GM19099 (cell line): ENCODE data around the gene TMEM184A.

Source experiments
- POLR2A ChIP-seq: IDR thresholded peaks from 3 replicates; pipeline ENCODE4 v1.6.1; 2011; ENCODE audit warnings: low read depth; ENCODE audit not compliant: insufficient read length; ENCODE audit errors: extremely low read depth

Gene TMEM184A

DNA sequence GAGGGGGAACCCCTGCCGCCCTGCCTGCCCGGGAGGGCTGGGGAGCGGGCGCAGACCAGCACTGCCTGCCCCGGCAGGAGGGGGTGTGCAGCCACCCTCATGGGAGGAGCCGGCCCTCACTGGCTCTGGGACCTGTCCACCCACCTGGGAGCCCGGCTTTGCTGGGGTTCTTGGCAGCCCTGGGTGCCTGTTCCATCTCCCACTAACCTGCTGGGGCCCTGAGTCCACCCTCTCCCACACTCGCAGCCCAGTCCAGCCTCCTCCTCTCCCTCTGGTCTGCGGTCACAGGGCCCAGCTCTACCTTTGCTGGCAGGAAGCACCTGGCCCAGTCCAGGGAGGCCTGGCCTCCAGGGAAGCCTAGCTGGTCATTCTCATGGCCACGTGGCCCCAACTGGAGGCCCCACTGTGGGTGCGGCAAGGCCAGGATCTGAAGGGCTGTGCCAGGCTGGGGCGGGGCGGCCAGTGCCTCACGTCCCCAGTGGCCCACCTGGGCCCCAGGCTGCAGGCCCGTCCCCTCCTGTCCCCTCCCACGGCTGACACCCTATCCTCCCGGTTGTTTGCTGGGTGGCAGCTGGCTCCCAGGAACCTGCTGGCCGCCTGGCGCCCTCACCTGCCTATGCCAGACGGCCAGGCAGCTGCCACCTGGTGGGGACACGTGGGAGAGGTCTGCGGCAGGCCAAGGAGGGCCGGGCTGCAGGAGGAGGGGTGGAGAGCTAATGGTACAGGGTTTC is at the start of gene TMEM184A:
Gene TMEM184A, minus strand, starts transcription at position 393 of the 731 bp plus-strand sequence. CDS start 721 bp downstream, outside the sequence.
- TF ChIP-seq POLR2A, result no peak

DNA sequence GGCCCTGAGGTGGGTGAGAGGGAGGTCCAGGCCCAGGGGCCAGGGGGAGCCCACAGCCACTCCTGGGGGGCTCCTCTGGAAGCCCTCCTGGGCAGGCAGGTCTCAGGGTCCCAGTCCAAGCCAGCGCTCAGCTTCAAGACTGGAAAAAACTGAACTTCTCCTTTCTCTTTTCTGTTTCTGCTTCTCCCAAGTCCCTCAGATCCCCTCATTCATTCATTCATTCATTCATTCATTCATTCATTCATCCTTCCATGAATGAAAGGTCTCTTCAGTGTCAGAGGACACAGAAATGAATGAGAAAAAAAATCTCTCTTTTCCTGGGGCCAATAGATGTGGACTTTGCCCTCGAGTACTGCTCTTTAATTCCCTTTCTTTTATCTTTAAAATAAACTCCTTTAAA is 48.4 kb upstream of the TMEM184A start:
- no peak for TF ChIP-seq POLR2A

DNA sequence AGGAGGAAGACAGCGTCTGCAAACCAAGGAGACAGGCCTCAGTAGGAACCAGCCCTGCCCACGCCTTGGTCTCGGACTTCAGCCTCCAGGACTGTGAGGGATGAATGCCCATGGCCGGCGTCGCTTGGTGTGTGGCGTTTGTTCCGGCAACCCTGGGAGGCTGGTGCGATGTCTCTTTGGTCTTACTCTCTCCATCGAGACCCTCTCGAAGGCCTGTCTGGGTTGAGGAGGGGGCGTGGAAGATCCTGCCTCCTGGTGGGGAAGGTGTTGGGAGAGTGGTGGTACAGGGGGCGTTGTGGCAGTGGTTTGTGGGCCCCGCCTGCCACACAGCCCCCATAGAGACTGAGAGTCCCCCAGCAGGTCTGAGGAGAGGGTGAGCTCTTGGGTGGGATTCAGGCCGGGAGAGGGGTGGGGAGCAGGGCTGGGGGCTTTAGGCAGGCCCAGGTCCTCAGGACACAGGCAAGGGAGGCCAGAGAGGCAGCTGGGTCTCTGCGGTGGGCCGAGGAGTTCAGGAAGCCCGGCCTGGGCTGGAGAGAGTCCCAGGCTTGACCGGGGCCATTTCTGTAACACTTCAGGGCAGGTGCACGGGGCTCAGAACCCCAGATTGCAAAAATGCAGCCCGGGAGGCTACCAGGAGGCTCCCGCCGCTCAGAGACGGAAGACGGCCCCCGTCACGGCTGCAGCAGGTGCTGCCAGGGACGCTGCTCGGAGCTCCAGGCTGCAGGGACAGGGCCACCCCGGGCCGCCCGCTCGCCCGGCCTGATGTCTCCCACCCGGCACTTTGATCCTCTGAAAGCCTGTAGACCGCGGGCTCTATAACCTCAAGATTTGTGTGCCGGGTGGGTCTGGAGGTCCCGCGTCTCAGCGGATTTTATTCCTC is 47.6 kb upstream of the TMEM184A start:
- TF ChIP-seq POLR2A, result no peak

DNA sequence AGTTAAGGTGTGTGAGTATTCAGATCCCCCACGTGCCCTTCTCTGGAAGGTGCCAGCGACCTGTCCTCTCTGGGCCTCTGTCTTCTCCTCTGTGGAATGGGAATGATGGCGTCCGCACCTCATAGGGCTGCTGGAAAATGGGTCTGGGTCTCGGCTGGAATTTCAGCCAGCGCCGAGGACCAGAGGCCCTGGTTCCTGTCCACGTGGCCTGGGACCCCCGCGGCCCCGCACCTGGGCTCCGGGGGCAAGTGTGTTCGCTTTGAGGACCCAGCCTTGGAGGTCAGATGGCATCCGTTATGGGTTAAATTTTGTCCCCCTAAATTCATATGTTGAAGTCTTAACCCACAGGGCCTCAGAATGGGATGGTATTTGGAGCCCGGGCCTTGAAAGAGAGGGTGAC is 46.4 kb upstream of the TMEM184A start:
- TF ChIP-seq POLR2A, result no peak

GRCh38 chr7:1601956-1602355 is 46.0 kb upstream of the TMEM184A start:
- no peak for TF ChIP-seq POLR2A

DNA sequence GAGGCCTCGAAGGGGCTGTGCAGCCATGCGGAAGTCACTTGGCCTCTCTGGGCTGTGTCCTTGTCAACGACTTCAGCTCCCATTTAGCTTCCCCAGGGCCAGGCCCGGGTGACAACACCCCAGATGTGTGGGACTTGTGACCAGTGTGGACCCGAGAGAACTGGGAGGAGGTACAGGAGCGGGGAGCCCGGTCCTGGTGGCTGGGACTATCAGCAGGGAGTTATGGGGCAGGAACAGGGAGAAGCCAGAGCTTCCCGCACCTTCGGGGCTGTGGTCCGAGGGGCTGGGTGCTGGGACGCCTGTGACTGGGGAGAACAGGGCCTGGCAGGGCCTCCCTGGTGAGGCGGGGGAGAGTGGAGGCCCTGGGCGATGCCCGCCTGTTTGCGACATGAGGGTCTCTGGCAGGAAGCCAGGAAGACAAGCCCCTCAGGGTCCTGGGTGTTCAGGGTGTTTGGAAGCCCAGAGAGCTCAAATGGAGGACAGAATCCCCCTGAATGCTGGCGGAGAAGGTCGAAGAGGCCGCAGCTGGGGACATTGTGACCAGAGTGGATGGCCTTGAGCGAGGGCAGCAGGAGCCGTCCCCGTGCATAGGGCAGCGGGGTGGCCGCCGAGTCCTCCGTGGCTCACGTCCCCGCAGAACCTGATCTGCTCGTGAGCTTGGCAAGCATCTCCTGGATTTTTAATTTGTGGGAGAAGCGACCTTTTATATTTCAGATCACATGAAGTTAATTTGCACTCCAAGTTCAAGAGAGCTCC is 43.8 kb upstream of the TMEM184A start:
- no peak for TF ChIP-seq POLR2A

- no peak for TF ChIP-seq POLR2A
Observed at GRCh38 chr7:1598961-1599639, 43.1 kb upstream of the TMEM184A start.

- TF ChIP-seq POLR2A, result no peak
Observed at GRCh38 chr7:1598286-1598685, 42.3 kb upstream of the TMEM184A start.

DNA sequence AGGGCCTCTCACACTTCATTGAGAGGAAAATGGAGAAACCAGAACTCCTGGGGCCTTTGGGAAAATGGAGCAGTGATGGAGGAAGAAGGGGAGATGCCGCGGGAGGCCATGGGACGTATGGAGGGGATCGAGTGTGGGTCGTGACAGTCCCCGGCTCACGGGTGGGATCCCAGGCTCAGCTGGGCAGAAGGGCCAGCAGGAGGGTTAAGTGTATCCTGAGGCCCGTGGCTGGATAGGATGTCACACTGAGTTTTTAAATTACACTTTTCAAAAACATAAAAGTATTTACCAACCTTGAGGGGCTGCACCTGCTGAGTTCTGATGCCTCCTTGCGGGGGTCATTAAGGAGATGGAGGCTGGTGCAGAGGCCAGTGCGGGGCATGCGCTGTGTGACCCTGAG is 41.8 kb upstream of the TMEM184A start:
- TF ChIP-seq POLR2A, result no peak

DNA sequence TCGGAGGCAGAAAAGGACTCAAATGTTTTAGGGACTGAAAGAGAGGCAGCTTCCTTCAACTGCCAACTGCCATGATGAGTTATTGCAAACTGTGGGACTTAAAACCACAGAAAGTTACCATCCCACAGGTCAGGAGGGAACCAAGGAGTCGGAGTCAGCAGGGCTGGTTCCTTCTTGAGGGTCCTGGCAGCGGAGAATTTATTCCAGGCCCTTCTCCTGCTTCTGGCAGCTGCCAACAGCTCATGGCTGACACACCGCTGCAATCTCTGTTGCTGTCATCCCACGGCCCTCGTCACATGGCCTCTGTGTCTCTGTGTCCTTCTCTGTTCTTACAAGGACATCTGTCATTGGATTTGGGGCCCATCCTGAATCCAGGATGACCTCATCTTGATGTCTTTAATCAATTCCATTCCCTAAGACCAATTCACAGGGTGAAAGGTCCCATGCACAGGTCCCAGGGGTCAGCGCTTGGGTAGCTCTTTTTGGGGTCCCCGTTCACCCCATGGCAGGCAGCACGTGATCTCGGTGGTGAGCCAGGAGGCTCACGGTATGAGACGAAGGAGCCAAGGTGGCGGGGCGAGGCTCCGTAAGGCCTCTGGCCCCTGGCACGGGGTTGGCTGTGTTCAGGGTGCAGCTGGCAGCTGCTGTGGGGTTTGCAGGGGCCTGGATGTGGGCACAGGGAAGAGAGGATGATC is 41.2 kb upstream of the TMEM184A start:
- no peak for TF ChIP-seq POLR2A

GRCh38 chr7:1596181-1597043 is 40.4 kb upstream of the TMEM184A start:
- no peak for TF ChIP-seq POLR2A

GRCh38 chr7:1595636-1596035 is 39.6 kb upstream of the TMEM184A start:
- no peak for TF ChIP-seq POLR2A

DNA sequence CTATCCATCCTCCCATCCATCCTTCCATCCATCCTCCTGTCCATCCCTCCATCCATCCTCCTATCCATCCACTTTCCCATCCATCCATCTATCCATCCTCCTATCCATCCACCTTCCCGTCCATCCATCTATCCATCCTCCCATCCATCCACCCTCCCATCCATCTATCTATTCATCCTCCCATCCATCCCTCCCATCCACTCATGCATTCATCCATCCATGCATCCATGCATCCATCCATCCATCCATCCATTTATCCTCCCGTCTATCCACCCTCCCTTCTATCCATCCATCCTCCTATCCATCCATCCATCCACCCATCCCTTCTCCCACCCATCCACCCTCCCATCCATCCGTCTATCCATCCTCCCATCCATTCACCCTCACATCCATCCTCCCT is 39.0 kb upstream of the TMEM184A start:
- no peak for TF ChIP-seq POLR2A

DNA sequence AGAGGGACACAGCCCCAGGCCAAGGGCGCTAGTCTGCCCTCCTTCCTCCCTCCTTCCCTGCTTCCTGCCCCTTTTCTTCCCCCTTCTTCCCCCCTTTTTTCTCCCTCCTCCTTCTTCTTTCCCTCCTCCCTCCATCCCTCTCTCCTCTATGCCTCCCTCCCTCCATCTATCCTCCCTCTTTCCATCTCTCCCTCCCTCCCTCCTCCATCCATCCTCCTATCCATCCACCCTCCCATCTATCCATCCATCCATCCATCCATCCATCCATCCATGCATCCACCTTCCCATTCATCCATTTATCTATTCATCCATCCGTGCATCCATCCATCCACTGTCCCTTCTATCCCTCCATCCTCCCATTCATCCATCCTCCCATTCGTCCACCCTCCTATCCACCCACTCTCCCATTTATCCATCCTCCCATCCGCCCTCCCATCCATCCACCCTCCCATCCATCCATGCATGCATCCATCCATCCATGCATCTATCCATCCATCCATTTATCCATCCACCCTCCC is 38.0 kb upstream of the TMEM184A start:
- no peak for TF ChIP-seq POLR2A
